Nephron (organoid): Measurements from ENCODE around the gene TBC1D5.
"Not testable (repeated sequence)": the region's sequence is repeated elsewhere in the genome, so short reads cannot be mapped to it uniquely, and the experiment has no call there.

Experiments used
- H3K27ac Mint-ChIP-seq, 3 experiments: 2 replicates each; pipeline ENCODE4 v1.8.0; 2020; ENCODE audit warnings: mixed read lengths in 3 of 3, mild to moderate bottlenecking in 2 of 3, moderate library complexity in 1 of 3
- H3K27me3 Mint-ChIP-seq: 2 replicates; pipeline ENCODE4 v1.8.0; 2021; ENCODE audit warnings: low read depth, mild to moderate bottlenecking, moderate library complexity, mixed read lengths
- H3K36me3 Mint-ChIP-seq: 2 replicates; pipeline ENCODE4 v1.8.0; 2020; ENCODE audit warnings: low read depth, mixed read lengths
- H3K4me1 Mint-ChIP-seq: 2 replicates; pipeline ENCODE4 v1.8.0; 2020; ENCODE audit warnings: mixed read lengths
- H3K4me3 Mint-ChIP-seq, 3 experiments: 2 replicates each; pipeline ENCODE4 v1.8.0; 2020; ENCODE audit warnings: mild to moderate bottlenecking in 3 of 3, mixed read lengths in 3 of 3, moderate library complexity in 2 of 3
- H3K9me3 Mint-ChIP-seq: 2 replicates; pipeline ENCODE4 v1.8.0; 2020; ENCODE audit warnings: mixed read lengths
- TF ChIP-seq, protein P1 (sequence below), 3 experiments: fragments of 200-600 bp; sonication (generic); IDR thresholded peaks; one replicate each; pipeline ENCODE4 v1.5.0; 2021; ENCODE audit warnings: antibody characterized with exemption in 3 of 3; ENCODE audit not compliant: unreplicated experiment in 3 of 3

Gene TBC1D5

GRCh38 chr3:17738219-17738618 is 4.2 kb downstream of the TBC1D5 start:
- TF ChIP-seq, protein P1, sequence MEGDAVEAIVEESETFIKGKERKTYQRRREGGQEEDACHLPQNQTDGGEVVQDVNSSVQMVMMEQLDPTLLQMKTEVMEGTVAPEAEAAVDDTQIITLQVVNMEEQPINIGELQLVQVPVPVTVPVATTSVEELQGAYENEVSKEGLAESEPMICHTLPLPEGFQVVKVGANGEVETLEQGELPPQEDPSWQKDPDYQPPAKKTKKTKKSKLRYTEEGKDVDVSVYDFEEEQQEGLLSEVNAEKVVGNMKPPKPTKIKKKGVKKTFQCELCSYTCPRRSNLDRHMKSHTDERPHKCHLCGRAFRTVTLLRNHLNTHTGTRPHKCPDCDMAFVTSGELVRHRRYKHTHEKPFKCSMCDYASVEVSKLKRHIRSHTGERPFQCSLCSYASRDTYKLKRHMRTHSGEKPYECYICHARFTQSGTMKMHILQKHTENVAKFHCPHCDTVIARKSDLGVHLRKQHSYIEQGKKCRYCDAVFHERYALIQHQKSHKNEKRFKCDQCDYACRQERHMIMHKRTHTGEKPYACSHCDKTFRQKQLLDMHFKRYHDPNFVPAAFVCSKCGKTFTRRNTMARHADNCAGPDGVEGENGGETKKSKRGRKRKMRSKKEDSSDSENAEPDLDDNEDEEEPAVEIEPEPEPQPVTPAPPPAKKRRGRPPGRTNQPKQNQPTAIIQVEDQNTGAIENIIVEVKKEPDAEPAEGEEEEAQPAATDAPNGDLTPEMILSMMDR (IDR thresholded peaks at IDR 0.05; ENCODE audit: unreplicated experiment in 3 of 3) = no peak
- Mint-ChIP-seq H3K4me1 (peaks cover 38% of the 10 kb centered on the region), H3K27me3 (no peaks in the 10 kb centered on the region), H3K27ac (no peak overlapping the region), H3K4me3 (no peak overlapping the region), H3K9me3 (peaks cover 1% of the 10 kb centered on the region), H3K36me3 (peaks cover 14% of the 10 kb centered on the region)

DNA sequence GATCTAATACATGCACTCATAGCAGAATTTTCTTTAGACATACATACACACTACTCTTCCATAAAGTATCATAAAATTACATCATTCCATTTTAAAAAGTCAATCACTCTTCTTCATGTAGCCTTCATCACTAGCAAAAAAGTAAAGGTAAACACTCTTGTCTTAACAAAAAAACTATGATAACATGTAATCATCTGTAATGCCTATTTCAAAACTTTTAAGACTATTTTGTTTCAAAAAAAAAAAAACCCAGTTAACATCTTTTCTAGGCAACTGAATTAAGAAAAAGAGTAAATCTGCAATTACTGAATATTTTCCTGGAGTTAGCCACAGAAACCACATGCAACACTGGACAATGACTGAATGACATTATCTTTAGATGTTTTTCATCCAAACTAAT is 4.8 kb downstream of the TBC1D5 start:
- H3K4me1 Mint-ChIP-seq = peaks cover 36% of the 10 kb centered on the region
- H3K27me3 Mint-ChIP-seq = no peaks in the 10 kb centered on the region
- H3K36me3 Mint-ChIP-seq = peaks cover 20% of the 10 kb centered on the region

GRCh38 chr3:17735362-17735761 is 7.1 kb downstream of the TBC1D5 start:
- H3K4me1 Mint-ChIP-seq = peaks cover 23% of the 10 kb centered on the region
- H3K36me3 Mint-ChIP-seq = peaks cover 34% of the 10 kb centered on the region
- peaks cover 10% of the 10 kb centered on the region for H3K9me3 Mint-ChIP-seq
- not testable (repeated sequence) for H3K27me3 Mint-ChIP-seq, H3K4me3 Mint-ChIP-seq, H3K27ac Mint-ChIP-seq

More for the DNA sequence above, 4.8 kb downstream of the TBC1D5 start:
- Mint-ChIP-seq H3K27ac (no peak overlapping the region), H3K9me3 (peaks cover 7% of the 10 kb centered on the region), H3K4me3 (no peak overlapping the region)
- TF ChIP-seq, protein P1 (IDR thresholded peaks at IDR 0.05; ENCODE audit: unreplicated experiment in 3 of 3) = no peak

DNA sequence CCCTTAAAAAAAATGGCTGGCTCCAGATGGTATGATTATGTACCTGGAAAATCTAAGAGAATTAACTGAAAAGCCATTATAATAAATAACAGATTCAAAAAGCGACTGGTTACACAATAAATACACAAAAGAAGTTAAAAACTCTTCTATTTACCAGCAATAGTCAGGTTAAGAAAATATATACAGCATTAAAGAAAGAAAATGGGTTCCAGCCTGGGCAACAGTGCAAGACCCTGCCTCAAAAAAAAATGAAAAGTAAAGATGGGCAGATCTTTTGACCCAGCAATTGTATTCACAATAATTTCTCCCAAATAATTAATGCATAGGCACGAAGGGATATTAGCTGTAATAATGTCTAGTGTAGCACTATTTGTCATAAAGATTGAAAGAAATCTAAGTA is 8.7 kb downstream of the TBC1D5 start:
- no peaks in the 10 kb centered on the region for H3K27me3 Mint-ChIP-seq
- peaks cover 19% of the 10 kb centered on the region for H3K9me3 Mint-ChIP-seq
- peaks cover 17% of the 10 kb centered on the region for H3K4me1 Mint-ChIP-seq
- H3K27ac Mint-ChIP-seq = no peak overlapping the region
- H3K4me3 Mint-ChIP-seq = no peak overlapping the region
- H3K36me3 Mint-ChIP-seq = peaks cover 45% of the 10 kb centered on the region
- TF ChIP-seq, protein P1 (IDR thresholded peaks at IDR 0.05; ENCODE audit: unreplicated experiment in 3 of 3) = no peak

DNA sequence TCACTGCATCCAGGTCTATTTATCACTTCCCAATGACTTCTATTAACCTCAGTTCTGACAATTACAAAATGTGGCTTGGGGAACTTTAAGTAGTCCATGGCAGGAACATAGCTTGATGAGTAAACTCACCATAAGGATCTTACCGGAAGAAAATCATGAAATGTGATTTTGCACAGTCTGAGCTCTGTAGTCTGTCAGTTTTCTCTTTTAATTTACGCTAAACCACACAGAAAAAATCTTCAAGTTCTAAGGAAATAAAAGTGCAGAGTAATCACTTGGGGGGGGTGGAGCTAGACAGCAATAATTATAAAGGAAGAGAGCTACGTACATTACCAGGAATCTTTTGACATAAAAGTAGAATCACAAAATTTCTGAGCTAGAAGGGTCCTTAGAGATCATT is 9.2 kb downstream of the TBC1D5 start:
- Mint-ChIP-seq H3K4me1 (peaks cover 14% of the 10 kb centered on the region), H3K4me3 (no peak overlapping the region), H3K27ac (no peak overlapping the region), H3K36me3 (peaks cover 48% of the 10 kb centered on the region), H3K27me3 (no peaks in the 10 kb centered on the region), H3K9me3 (peaks cover 21% of the 10 kb centered on the region)
- TF ChIP-seq, protein P1 (IDR thresholded peaks at IDR 0.05; ENCODE audit: unreplicated experiment in 3 of 3) = no peak

DNA sequence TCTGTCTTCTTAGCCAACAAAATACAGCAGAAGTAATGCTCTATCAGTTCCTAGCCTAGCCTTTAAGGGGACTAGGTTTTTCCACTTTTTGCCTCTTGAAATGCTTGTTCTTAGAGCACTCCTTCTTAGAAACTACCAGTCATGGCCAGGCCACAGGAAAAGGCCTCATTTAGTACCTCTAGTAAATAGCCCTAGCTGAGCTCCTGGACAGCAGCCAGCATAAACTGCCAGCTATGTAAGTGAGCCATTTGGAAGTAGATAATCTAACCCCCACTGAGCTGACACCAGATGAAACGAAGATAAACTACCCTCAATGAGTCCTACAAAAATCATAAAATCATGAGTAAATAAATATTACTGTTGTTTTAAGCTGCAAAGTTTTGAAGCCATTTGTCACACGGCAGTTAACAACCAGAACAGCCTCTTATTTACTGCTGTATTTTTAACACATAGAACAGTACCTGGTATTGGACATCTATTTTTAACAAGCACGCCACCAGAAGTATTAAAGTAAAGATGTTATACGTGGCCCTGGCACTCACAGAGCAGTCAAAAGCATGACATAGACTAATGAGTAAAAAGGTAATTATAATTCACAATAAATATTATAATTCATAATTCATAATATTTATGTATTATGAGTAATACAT is 12.0 kb downstream of the TBC1D5 start:
- no peaks in the 10 kb centered on the region for H3K27me3 Mint-ChIP-seq
- TF ChIP-seq, protein P1 (IDR thresholded peaks at IDR 0.05; ENCODE audit: unreplicated experiment in 3 of 3) = no peak
- H3K27ac Mint-ChIP-seq = peak overlapping the region in 2 of 3 experiments; percentile 18 to 80
- peaks cover 41% of the 10 kb centered on the region for H3K9me3 Mint-ChIP-seq
- H3K36me3 Mint-ChIP-seq = peaks cover 63% of the 10 kb centered on the region
- peaks cover 4% of the 10 kb centered on the region for H3K4me1 Mint-ChIP-seq
- no peak overlapping the region for H3K4me3 Mint-ChIP-seq
